HG03039 (cell line): ENCODE data around the gene HPCAL4.

ENCODE experiments used
- ATAC-seq: cut with Tn5 transposase; IDR thresholded peaks from one replicate; pipeline ENCODE4 v1.9.1; 2021; ENCODE audit warnings: mild to moderate bottlenecking, moderate library complexity; ENCODE audit not compliant: unreplicated experiment

The HPCAL4 gene

DNA sequence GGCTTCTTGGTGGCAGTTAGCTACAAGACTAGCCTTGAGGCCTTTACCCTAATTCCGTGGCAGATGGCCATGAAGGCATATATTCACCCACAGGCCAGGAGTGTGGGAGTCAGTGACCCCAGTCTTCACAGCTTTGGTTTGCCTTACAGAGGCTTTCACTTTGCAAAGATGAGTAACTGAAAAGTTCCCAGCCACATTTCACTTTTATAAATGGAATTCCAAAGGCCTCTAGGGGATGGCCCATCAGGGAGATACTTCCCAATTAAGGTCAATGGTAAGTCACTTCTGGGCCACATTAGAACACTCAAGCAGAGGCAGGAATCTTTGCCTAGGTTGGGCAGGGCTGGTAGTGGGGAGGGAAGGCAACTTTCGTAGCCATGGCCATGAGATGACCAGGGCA is 38.7 kb downstream of the HPCAL4 start:
- ATAC-seq: no peak

DNA sequence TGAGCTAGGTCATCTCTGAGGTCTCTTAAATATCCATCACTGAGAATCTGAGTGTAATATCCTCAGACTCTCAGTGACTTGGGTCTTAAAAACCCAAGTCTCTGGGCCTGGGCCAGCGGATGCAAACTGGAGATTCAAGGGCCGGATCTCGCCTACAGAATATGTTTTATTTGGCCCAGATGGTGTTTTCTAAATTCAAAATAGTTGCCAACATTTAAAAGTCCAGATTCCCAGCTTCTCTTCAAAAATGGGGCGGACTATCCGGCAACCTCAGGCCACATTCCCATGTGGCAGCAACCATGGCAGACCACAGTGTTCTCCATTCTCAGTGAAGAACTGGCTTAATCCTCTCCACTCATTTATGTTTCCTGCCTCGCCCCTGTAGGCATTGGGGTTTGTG is 39.1 kb downstream of the HPCAL4 start:
- ATAC-seq: no peak

DNA sequence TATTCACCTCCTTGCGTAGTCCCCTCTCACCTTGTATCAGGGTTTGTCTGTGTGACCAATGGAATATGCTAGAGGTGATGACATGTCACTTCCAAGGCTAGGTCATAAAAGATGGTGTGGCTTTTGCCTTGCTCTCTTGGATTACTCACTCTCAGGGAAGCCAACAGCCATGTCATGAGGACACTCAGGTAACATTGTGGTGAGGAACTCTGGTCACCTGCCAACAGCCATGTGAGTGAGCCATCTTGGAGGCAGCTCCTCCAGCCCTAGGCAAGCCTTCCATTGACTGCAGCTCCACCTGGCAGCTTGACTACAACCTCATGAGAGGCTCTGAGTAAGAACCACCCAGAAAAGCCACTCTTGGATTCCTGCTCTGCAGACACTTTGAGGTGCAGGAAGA is 40.8 kb downstream of the HPCAL4 start:
- ATAC-seq: no peak

DNA sequence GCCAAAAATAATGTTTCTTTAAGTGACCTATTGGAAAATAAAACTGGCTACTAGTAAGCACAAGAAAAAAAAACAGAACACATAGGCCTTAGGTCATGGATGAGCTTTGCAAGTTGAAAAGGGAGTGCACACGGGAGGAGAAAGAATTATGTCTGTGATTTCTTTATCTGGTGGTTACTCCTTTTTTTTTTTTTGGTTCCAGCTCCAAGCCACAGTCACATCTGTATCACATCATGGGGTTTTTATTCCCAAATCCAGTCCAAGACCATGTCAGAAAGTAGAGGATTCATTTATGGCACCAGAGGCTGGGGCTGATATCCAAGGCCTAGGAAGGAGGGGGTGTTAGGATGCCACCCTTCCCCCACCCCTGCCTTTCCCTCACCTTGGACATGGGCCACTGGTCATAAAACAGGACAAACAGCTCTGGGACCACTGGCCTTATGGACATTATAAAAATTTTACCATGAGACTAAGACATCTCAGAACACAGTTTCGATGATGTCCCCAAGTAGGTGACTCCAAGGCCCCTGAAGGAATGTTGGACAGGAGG is 41.5 kb downstream of the HPCAL4 start:
- no peak for ATAC-seq

DNA sequence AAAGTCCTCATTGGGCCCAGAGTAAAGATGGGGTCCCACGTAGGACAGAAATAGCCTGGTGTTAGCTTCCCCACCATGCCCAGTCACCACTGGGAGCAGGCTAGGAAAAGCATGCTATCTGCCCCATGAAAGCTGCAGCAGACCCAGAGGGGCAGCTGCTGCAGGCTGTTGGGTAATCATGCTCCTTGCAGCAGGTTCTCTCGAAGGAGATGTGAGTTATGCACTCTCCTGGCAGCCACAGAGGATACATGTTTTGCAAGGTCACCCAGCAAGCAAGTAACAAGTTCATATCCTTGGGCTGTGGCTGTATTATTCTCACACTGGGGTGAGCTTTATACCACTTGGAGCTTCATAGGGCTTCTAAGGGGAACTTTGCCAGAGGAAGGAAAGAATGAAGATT is 42.7 kb downstream of the HPCAL4 start:
- ATAC-seq: no peak

DNA sequence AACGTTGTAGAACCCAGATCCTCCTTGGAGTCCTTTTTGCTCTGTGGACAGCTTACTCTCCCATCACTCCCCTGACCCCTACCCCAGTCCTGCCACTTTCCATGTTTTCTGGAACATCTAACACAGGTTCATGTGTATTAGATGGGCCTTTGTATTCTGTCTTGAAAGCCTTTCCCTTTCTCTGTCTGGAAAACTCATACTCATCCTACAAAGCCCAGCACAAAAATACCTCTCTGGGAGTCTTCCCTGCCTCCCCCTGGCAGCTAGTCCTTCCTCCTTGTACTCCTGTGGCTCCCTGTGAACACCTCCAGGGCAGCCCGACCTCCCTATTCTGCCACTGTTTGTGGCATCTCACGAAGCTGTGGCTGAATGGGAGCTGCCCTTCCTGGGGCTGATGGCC is 44.0 kb downstream of the HPCAL4 start:
- no peak for ATAC-seq

DNA sequence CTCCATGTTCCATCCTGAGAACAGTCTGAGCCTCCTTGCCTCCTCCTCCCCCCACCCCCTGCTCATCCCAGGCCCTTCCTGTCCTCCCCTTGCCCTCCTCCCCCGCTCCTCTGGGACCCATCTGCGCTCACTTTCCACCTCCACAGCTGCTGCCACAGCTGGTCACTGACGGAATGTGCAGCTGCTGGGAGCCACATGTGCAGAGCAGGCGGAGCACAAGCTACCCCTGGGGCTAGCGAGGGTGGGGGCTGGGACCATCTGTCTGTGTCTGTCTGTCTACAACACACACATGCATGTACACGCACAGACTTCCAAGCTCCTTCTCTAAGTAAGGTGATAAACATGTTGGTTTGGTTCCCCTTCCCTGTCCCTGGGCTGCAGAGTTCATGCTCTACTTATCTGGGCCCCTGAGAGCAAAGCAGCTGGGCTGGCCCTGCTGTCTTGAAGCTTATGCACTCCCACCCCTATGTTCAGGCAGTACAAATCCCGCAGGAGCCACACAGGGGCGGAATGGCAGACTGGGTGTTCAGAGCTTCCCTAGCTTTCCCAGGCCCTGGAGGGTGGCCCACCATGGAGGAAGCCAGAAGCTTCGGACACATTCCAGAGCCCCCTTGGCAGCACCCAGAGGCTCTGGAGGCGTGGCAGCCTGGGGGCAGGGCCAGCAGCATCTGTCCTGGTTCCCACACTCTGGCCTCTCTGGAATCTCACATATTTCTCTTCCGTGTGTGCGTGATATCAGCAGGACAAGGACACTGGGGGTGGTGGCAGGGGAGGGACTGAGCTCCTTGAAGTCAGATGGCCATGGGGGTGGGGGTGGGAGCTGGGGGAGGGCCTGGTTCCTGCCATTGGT is 44.8 kb downstream of the HPCAL4 start:
- ATAC-seq: no peak

DNA sequence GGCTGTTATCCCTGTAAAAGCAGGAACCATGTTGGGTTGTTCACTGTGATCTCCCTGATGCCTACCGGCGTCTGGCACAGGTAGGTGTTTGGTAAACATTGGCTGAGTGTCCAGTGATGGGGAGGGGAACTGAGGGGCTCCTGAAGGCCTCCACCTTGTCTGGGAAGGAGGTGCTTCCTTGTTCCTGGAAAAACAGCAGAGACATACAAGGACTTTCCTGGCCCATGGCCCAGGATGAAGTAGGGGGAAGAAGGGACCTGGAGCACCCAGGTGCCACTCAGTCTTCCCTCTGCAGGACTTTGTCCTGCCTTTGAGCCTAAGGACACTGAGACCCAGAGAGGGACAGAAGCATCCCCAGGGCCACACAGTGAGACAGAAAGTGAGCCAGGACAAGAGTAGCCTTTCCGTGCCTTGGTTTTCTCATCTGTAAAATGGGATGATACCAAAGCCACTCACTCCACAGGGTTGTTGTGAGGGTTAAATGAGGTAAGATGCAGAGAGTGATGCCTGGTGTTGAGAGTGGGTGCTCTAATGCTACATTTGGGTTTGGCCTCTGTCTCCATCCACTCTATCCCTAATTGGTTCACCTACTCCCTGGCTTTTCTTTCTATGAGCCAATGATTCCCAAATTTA is 45.7 kb downstream of the HPCAL4 start:
- no peak for ATAC-seq

DNA sequence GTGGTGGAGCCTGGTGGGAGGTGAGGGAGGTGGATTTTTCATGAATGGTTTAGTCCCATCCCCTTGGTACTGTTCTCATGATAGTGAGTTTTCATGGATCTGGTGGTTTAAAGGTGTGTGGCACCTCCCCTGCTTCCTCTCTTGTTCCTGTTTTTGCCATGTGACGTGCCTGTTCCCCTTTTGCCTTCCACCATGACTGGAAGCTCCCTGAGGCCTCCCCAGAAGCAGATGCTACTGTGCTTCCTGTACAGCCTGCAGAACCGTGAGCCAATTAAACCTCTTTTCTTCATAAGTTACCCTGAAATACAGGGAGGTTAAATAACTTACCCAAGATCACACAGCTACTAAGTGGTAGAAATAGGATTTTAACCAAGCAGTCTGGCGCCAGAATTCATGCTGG is 47.5 kb downstream of the HPCAL4 start:
- ATAC-seq: no peak

DNA sequence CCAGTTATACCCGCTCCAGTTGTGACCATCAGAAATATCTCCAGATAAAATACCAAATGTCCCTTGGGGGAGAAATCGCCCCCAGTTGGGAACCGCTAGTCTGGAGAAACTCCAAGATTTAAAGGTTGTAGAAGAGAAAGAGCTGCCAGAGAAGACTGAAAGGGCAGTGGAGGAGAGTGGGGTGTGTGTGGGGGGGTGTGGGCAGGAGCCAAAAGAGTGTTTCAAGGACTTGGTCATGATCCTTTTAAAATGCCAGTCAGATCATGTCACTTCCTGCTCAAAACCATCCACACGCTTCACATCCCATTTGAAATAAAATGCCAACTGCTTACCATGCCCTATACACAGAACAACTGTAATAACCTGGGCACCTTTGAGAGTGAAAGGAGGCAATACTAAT is 48.4 kb downstream of the HPCAL4 start:
- ATAC-seq: no peak

DNA sequence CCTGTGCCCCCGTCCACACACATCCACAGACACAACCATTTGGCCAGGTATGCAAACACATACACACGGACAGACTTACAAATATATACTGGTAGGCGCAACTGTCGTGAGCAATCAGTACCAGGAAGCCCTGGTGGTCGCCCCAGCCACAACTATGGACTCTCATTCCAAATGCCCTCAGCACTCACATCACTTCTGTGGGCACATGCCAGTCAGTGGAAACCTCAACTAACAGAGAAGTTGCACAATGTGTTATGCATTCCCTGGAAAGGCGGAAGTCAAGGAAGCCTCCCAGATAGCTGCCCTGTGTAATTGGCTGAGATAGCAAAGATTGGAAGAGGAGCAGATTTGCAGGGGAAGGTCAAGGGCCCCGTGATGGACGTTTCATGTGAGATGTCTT is 50.4 kb downstream of the HPCAL4 start:
- ATAC-seq: no peak

DNA sequence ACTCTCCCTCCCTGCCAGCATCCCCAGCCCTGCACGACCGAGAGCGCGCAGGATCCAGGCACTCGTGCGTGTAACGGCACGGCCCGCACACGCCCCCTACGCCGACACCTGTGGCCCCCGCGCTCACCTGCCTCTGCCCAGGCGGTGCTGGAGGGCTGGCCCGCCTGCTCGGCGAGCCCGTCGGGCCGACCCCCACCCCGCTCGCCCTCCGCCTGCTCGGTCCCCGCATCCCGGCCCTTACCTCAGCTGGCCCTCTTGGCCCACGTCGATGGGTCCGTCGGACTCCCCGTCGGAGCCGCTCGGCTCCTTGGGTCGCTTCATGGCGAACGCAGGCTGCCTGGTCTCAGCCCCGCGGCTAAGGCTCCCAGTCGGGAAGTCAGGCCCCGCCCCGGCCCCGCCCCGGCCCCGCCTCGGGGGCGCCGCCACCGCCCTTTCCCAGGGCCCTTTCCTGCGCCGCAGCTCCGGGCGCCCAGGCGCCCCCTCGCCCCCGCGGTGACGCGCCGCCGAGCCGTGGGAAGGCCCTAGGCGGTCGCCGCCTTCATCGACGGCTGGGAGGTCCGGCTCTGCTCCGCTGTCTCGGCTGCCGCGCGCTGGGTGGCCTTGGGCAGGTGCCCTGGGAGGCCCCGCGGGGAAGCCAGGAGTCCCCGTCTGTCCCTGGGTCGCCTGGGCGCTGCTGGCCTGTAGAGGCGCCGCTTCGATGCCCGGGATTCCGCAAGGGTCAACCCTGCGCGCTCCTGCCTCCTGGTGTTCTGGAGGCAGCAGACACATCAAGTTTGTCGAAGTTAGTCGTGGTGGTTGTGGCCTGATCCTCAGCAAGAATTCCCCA is 51.7 kb downstream of the HPCAL4 start, which contains the start of gene HEYL:
TSS of gene HEYL (minus strand) at position 339 of the 826 bp plus-strand sequence. CDS start at position 321, 18 bp downstream.
- no peak for ATAC-seq

DNA sequence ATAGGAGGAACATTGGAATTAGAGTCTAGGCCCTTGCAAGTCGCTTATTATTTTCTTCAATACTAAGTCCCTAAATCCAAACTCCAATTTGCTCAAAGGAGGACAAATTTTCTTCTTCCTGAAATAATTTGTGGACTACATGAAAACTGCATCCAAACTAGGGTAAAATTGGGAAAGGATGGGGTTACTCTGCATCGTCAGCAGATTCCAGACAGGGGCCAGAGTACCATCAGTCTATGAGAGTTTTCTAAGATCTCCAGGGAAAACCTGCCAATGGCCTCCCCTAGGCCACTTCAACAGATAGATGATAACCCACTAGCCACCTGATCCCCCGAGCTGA is 52.3 kb downstream of the HPCAL4 start:
- no peak for ATAC-seq

DNA sequence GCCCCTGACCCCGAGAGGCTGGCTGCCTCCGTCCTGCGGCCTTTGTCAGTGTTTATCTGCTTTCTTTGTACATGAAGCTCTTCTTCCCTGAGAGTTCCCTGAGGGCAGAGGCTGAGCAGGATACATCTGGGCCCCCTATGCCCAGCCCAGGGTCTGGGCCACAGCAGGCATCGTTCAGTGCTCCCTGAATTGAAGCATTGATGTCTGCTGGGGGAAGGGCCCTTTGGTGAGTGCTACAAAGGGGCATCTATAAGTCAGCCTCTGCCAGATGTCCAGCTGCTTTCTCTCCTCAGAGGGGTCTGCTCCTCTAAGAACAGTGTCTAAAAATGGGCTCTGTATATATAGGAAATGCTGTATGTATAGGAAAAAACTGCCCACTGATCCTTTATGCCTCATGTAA is 53.9 kb downstream of the HPCAL4 start:
- ATAC-seq: no peak

DNA sequence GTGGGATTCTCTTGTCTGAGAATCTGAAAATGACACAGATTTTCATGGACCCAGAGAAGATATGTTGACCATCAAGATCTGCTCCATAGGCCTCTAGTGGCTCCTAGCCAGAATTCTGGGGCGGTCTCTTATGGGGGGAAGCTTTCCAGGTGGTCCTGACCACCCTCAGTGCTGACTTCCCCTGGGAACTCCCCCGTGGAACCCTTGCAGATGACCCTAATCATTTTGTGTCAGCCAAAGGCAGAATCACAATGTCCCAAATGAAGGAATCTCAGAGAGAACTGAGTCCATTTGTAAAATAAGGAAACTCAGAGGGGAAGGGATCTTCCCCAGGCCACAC is 55.4 kb downstream of the HPCAL4 start:
- ATAC-seq: no peak

DNA sequence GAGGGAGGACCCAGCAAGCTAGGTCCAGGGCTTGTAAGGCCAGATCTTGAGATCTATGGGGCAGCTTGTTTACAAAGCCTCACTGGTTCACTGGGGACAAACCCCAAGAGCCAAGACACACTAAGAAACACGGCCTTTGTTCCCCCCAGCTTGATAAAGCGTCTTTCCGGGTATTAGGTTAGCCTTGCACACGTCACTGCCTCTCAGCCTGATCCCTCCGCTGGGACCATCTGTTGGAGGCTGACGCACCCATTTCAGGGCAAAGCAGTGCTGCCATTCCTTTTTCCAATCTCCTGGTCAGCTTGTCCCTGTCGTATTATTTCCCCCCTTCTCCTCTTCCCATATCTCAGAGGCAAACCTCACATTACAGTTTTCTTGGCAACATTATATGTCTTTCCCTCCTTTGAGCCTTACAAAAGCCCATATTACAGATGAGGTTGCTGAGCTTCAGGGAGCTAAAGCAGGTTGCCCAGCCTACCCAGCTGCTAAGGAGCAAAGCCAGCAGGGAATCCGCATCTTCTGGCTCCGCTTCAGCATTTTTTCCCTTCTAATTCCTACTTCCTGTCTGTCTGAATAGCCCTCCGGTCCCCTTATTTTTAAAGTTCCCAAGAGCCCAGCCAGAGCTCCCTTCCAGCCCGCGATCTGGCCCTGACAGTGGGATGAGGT is 55.9 kb downstream of the HPCAL4 start:
- ATAC-seq: no peak

DNA sequence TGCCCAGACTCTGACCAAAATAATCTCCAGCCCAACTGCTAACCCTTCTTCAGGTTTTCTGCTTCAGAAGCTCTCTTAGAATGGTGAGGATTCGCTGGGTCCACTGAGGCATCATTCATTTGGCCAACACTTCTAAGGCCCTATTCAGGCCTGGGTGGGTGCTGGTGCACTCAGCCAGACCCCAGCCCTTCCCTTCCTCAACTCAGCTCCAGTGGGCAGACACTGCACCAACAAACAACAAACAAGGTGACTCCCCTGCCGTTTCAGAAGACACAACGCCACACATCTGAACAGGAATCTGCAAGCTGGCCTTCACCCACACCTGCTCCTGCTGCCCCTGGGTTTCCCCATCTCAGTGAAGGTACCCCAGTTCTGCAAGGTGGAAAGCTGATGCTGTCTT is 57.8 kb downstream of the HPCAL4 start:
- no peak for ATAC-seq

DNA sequence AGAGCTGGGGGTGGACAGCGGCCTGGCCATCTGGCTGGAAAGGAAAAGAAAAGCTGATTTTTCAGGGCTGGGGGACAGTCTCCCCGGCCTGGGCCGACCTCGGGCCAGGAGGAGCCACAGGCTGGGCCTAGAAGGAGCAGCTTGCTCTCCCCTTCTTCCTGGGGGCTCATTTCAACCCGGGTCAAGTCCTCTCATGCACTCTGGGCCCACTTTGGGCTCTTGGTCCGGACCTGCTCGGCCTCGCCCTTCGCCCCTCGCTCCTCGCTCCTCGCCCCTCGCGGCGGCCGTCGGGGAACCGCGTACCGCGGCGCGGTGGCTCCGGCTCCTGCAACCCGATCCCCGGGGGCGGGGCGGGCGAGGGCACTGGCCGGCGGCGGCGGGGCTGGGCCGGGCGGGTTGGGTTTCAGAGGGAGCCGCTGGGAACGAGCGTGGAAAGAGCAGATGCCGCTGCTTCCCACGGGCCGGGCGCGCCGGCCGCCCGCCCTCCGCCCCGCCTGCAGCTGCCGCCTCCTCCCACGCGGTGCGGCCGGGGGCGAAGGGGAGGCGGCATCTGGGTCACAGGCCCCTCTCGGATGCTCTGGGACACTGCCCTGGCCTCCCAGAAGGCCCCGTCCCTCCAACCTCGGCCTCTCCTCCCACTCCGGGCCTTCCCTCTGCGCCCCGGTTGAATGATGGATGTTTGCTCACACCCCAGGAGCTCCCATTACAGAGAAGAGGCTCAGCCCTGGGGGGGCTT is 58.4 kb downstream of the HPCAL4 start:
- ATAC-seq: no peak

DNA sequence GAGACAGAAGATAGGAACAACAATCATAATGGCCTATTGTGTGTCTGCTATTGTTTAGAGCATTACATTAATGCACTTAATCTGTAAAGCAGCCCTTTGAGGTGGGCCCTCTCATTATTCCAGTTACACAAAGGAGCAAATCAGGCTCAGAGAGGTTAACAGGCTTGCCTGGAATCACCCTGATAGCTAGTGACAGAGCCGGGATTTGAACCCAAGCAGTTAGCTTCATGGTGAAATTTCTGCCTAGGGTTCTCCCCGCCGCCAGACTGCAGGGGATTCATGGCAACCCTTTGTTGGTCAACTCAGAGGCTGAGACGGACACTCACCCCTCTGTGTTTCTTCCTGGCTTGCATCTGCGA is 58.9 kb downstream of the HPCAL4 start:
- ATAC-seq: no peak
